Mesendoderm (in vitro differentiated cells): Measurements from ENCODE around the gene CADPS2.

Source experiments
- DNase-seq: peaks from one replicate; pipeline ENCODE4 v3.0.0; 2013
- H2AK5ac ChIP-seq: 2 replicates; pipeline ENCODE4 v1.6.1; 2013; ENCODE audit warnings: low read length, inconsistent platforms
- H2BK120ac ChIP-seq: 2 replicates; pipeline ENCODE4 v1.6.1; 2013; ENCODE audit warnings: low read depth, mild to moderate bottlenecking, low read length, moderate library complexity, mixed read lengths
- H2BK15ac ChIP-seq: replicated peaks from 2 replicates; pipeline ENCODE4 v1.6.1; 2013; ENCODE audit warnings: low read depth, mild to moderate bottlenecking, moderate library complexity
- H2BK5ac ChIP-seq: 2 replicates; pipeline ENCODE4 v1.6.1; 2013; ENCODE audit warnings: low read length, inconsistent platforms
- H3K18ac ChIP-seq: 2 replicates; pipeline ENCODE4 v1.6.1; 2013; ENCODE audit warnings: mild to moderate bottlenecking, low read length, mixed read lengths
- H3K23ac ChIP-seq: one replicate; pipeline ENCODE4 v1.6.1; 2013; ENCODE audit warnings: low read length
- H3K27ac ChIP-seq: 2 replicates; pipeline ENCODE4 v1.5.1; 2013; ENCODE audit warnings: low read depth, mild to moderate bottlenecking, inconsistent platforms, low read length, moderate library complexity
- H3K27me3 ChIP-seq: 2 replicates; pipeline ENCODE4 v1.6.1; 2013; ENCODE audit warnings: low read length, control low read depth, mild to moderate bottlenecking, inconsistent platforms; ENCODE audit not compliant: insufficient read depth, poor library complexity
- H3K36me3 ChIP-seq: 2 replicates; pipeline ENCODE4 v1.6.1; 2013; ENCODE audit warnings: low read length, inconsistent platforms; ENCODE audit not compliant: control insufficient read depth, insufficient read depth
- H3K4ac ChIP-seq: one replicate; pipeline ENCODE4 v1.6.1; 2013; ENCODE audit warnings: low read depth, mild to moderate bottlenecking, low read length, moderate library complexity
- H3K4me1 ChIP-seq: 2 replicates; pipeline ENCODE4 v1.6.1; 2013; ENCODE audit warnings: low read depth, low read length, inconsistent platforms; ENCODE audit not compliant: control insufficient read depth
- H3K4me2 ChIP-seq: 2 replicates; pipeline ENCODE4 v1.6.1; 2013; ENCODE audit warnings: low read length
- H3K4me3 ChIP-seq: 2 replicates; pipeline ENCODE4 v1.5.1; 2013; ENCODE audit warnings: mild to moderate bottlenecking, low read length
- H3K56ac ChIP-seq: one replicate; pipeline ENCODE4 v1.6.1; 2013; ENCODE audit warnings: low read length
- H3K79me1 ChIP-seq: 2 replicates; pipeline ENCODE4 v1.6.1; 2013; ENCODE audit warnings: low read length, inconsistent platforms
- H3K79me2 ChIP-seq: 2 replicates; pipeline ENCODE4 v1.6.1; 2013; ENCODE audit warnings: mild to moderate bottlenecking, low read length; ENCODE audit not compliant: control insufficient read depth, insufficient read depth
- H3K9ac ChIP-seq: 2 replicates; pipeline ENCODE4 v1.6.1; 2013; ENCODE audit warnings: low read length, inconsistent platforms
- H4K5ac ChIP-seq: one replicate; pipeline ENCODE4 v1.6.1; 2013; ENCODE audit warnings: low read length
- H4K8ac ChIP-seq: one replicate; pipeline ENCODE4 v1.6.1; 2013; ENCODE audit warnings: low read depth, mild to moderate bottlenecking, control low read depth, low read length, moderate library complexity
- WGBS: extraction: QIAGEN DNeasy Blood & Tissue Kit; methylation state at CpG from one replicate; pipeline ENCODE4 v1.1.7; 2013; ENCODE audit warnings: low lambda C conversion rate, missing lambda C conversion rate; ENCODE audit not compliant: insufficient coverage; ENCODE audit errors: extremely low coverage; 5-methylcytosine and 5-hydroxymethylcytosine counted together

Gene CADPS2

GRCh38 chr7:122442929-122443328, 443.3 kb downstream of the CADPS2 start:
- H2BK120ac ChIP-seq, result no peak overlapping the region
- no peaks in the 10 kb centered on the region for H3K27me3 ChIP-seq
- no peak overlapping the region for H3K27ac ChIP-seq
- no CpG with 5 or more reads among the region's 2 CpGs for WGBS
- H3K4me1 ChIP-seq, result peaks cover 7% of the 10 kb centered on the region
- no peak overlapping the region for H4K8ac ChIP-seq
- H2BK15ac ChIP-seq, result no peak overlapping the region
- no peak overlapping the region for H3K56ac ChIP-seq
- H3K79me2 ChIP-seq, result no peaks in the 10 kb centered on the region
- no peak overlapping the region for H3K18ac ChIP-seq
- H3K36me3 ChIP-seq, result no peaks in the 10 kb centered on the region
- H2BK5ac ChIP-seq, result no peak overlapping the region
- no peaks in the 10 kb centered on the region for H3K79me1 ChIP-seq
- H3K9ac ChIP-seq, result no peak overlapping the region
- no peak overlapping the region for H3K23ac ChIP-seq
- peak; percentile 88 for DNase-seq
- H3K4ac ChIP-seq, result no peak overlapping the region
- no peak overlapping the region for H4K5ac ChIP-seq
- no peak overlapping the region for H3K4me2 ChIP-seq
- no peak overlapping the region for H2AK5ac ChIP-seq
- H3K4me3 ChIP-seq, result no peak overlapping the region

GRCh38 chr7:122438492-122438891, 447.8 kb downstream of the CADPS2 start:
- H2BK120ac ChIP-seq, result no peak overlapping the region
- no CpG with 5 or more reads among the region's 1 CpG for WGBS
- no peak overlapping the region for H3K4me3 ChIP-seq
- H2AK5ac ChIP-seq, result no peak overlapping the region
- H4K8ac ChIP-seq, result no peak overlapping the region
- no peak overlapping the region for H3K9ac ChIP-seq
- H3K23ac ChIP-seq, result no peak overlapping the region
- H3K79me2 ChIP-seq, result no peaks in the 10 kb centered on the region
- H2BK5ac ChIP-seq, result no peak overlapping the region
- peak; percentile 70 for DNase-seq
- peak overlapping the region; percentile 79 for H3K4ac ChIP-seq
- peak overlapping the region; percentile 49 for H3K27ac ChIP-seq
- H3K18ac ChIP-seq, result peak overlapping the region; percentile 45
- no peak overlapping the region for H2BK15ac ChIP-seq
- H3K4me2 ChIP-seq, result no peak overlapping the region
- peaks cover 7% of the 10 kb centered on the region for H3K4me1 ChIP-seq
- H3K79me1 ChIP-seq, result no peaks in the 10 kb centered on the region
- H3K56ac ChIP-seq, result peak overlapping the region; percentile 44
- no peaks in the 10 kb centered on the region for H3K36me3 ChIP-seq
- no peaks in the 10 kb centered on the region for H3K27me3 ChIP-seq
- H4K5ac ChIP-seq, result no peak overlapping the region

- no peak overlapping the region for H3K4me3 ChIP-seq
- no peak overlapping the region for H4K8ac ChIP-seq
- H3K27ac ChIP-seq, result peak overlapping the region; percentile 49
- no peaks in the 10 kb centered on the region for H3K27me3 ChIP-seq
- no peaks in the 10 kb centered on the region for H3K79me2 ChIP-seq
- no peak overlapping the region for H2BK5ac ChIP-seq
- no peaks in the 10 kb centered on the region for H3K79me1 ChIP-seq
- no peak overlapping the region for H2AK5ac ChIP-seq
- no peak overlapping the region for H3K9ac ChIP-seq
- DNase-seq, result no peak
- no CpG with 5 or more reads among the region's 3 CpGs for WGBS
- H3K18ac ChIP-seq, result peak overlapping the region; percentile 45
- no peak overlapping the region for H2BK120ac ChIP-seq
- H3K36me3 ChIP-seq, result no peaks in the 10 kb centered on the region
- H3K4me1 ChIP-seq, result peaks cover 7% of the 10 kb centered on the region
- H3K4me2 ChIP-seq, result no peak overlapping the region
- H3K4ac ChIP-seq, result peak overlapping the region; percentile 79
- H4K5ac ChIP-seq, result no peak overlapping the region
- no peak overlapping the region for H3K23ac ChIP-seq
- no peak overlapping the region for H2BK15ac ChIP-seq
- H3K56ac ChIP-seq, result peak overlapping the region; percentile 44
Observed at GRCh38 chr7:122438006-122438405, 448.3 kb downstream of the CADPS2 start.

- Histone ChIP-seq H3K27ac (peak overlapping the region; percentile 67), H3K79me2 (no peaks in the 10 kb centered on the region), H4K5ac (no peak overlapping the region), H3K23ac (no peak overlapping the region), H3K56ac (peak overlapping the region; percentile 62), H3K79me1 (no peaks in the 10 kb centered on the region), H3K4me3 (no peak overlapping the region), H2BK120ac (peak overlapping the region; percentile 36), H3K4ac (peak overlapping the region; percentile 68), H3K36me3 (no peaks in the 10 kb centered on the region), H2BK15ac (no peak overlapping the region), H3K9ac (no peak overlapping the region), H3K27me3 (no peaks in the 10 kb centered on the region), H3K4me1 (peaks cover 4% of the 10 kb centered on the region), H3K4me2 (no peak overlapping the region), H3K18ac (peak overlapping the region; percentile 70), H4K8ac (no peak overlapping the region), H2AK5ac (no peak overlapping the region), H2BK5ac (peak overlapping the region; percentile 7)
- peak; percentile 25 for DNase-seq
- no CpG with 5 or more reads among the region's 2 CpGs for WGBS
Observed at GRCh38 chr7:122433765-122434164, 452.5 kb downstream of the CADPS2 start.

GRCh38 chr7:122430710-122431109, 455.6 kb downstream of the CADPS2 start:
- no peaks in the 10 kb centered on the region for H3K79me2 ChIP-seq
- no peak overlapping the region for H2AK5ac ChIP-seq
- H3K18ac ChIP-seq, result no peak overlapping the region
- peak overlapping the region; percentile 57 for H2BK15ac ChIP-seq
- H3K56ac ChIP-seq, result no peak overlapping the region
- H3K4me3 ChIP-seq, result no peak overlapping the region
- no peak overlapping the region for H3K4ac ChIP-seq
- no peaks in the 10 kb centered on the region for H3K79me1 ChIP-seq
- no peak overlapping the region for H4K5ac ChIP-seq
- no peak overlapping the region for H2BK5ac ChIP-seq
- no peak overlapping the region for H3K9ac ChIP-seq
- no peaks in the 10 kb centered on the region for H3K27me3 ChIP-seq
- no peak overlapping the region for H4K8ac ChIP-seq
- no CpG with 5 or more reads among the region's 1 CpG for WGBS
- H3K27ac ChIP-seq, result no peak overlapping the region
- no peaks in the 10 kb centered on the region for H3K36me3 ChIP-seq
- no peaks in the 10 kb centered on the region for H3K4me1 ChIP-seq
- no peak overlapping the region for H3K23ac ChIP-seq
- DNase-seq, result no peak
- H2BK120ac ChIP-seq, result no peak overlapping the region
- no peak overlapping the region for H3K4me2 ChIP-seq

- no peak overlapping the region for H2BK5ac ChIP-seq
- no peak overlapping the region for H3K27ac ChIP-seq
- no peaks in the 10 kb centered on the region for H3K4me1 ChIP-seq
- no peaks in the 10 kb centered on the region for H3K36me3 ChIP-seq
- no peak overlapping the region for H2AK5ac ChIP-seq
- peak overlapping the region; percentile 47 for H3K18ac ChIP-seq
- H2BK15ac ChIP-seq, result no peak overlapping the region
- no peak overlapping the region for H3K4ac ChIP-seq
- H4K5ac ChIP-seq, result no peak overlapping the region
- H3K9ac ChIP-seq, result no peak overlapping the region
- no CpG with 5 or more reads among the region's 2 CpGs for WGBS
- no peak overlapping the region for H4K8ac ChIP-seq
- no peaks in the 10 kb centered on the region for H3K79me1 ChIP-seq
- H3K27me3 ChIP-seq, result no peaks in the 10 kb centered on the region
- H3K4me2 ChIP-seq, result no peak overlapping the region
- no peak overlapping the region for H3K23ac ChIP-seq
- H3K56ac ChIP-seq, result no peak overlapping the region
- H3K79me2 ChIP-seq, result no peaks in the 10 kb centered on the region
- no peak for DNase-seq
- H3K4me3 ChIP-seq, result no peak overlapping the region
- no peak overlapping the region for H2BK120ac ChIP-seq
Observed at GRCh38 chr7:122429926-122430325, 456.3 kb downstream of the CADPS2 start.
